Right lobe of liver (tissue), 6 donors: ENCODE data around the gene ITPR2. TPM values are rescaled to one million over a fixed set of nuclear protein-coding genes. Genes with fewer than 3 reads are reported as not detected.

ENCODE experiments used
- ATAC-seq, 4 donors: fragments of 200-7000 bp; cut with Tn5 transposase; one replicate each; pipeline ENCODE4 v1.9.1; 2020; ENCODE audit warnings: mild to moderate bottlenecking in 4 of 4, moderate library complexity in 4 of 4
- DNase-seq, 3 donors: peaks; one replicate each; pipeline ENCODE4 v3.0.0-alpha.2; 2020
- H3K27ac ChIP-seq, 3 donors: fragments of 200-600 bp; one replicate each; pipeline ENCODE4 v1.8.0; 2022
- H3K27me3 ChIP-seq, 2 donors: fragments of 200-600 bp; one replicate each; pipeline ENCODE4 v1.8.0; 2022
- H3K36me3 ChIP-seq, 4 donors: fragments of 200-600 bp; sonication (generic) in 1 of 4; one replicate each; pipeline versions ENCODE4 v1.5.1 to v1.8.0; 2017 to 2022; ENCODE audit warnings: control low read depth in 1 of 4
- H3K4me1 ChIP-seq, 4 donors: fragments of 200-600 bp; sonication (generic) in 1 of 4; one replicate each; pipeline versions ENCODE4 v1.5.1 to v1.8.0; 2017 to 2022; ENCODE audit warnings: control low read depth in 1 of 4
- H3K4me3 ChIP-seq, 3 donors: fragments of 200-600 bp; one replicate each; pipeline ENCODE4 v1.8.0; 2022
- H3K9me3 ChIP-seq, 4 donors: fragments of 200-600 bp; sonication (generic) in 1 of 4; one replicate each; pipeline versions ENCODE4 v1.5.1 to v1.8.0; 2017 to 2022; ENCODE audit warnings: control low read depth in 1 of 4
- POLR2A ChIP-seq: fragments of 450-650 bp; IDR thresholded peaks from one replicate; pipeline ENCODE4 v1.6.1; 2017; ENCODE audit warnings: antibody characterized with exemption, mild to moderate bottlenecking
- WGBS: methylation state at CpG from one replicate; pipeline ENCODE4 v1.1.6; 2018; ENCODE audit warnings: low coverage, low lambda C conversion rate; ENCODE audit not compliant: insufficient coverage; ENCODE audit errors: missing lambda C conversion rate; 5-methylcytosine and 5-hydroxymethylcytosine counted together
- intact Hi-C, 2 donors: fragments of 100-400 bp; cut with DNase I; formaldehyde crosslinking; loops; one replicate each; pipeline versions ENCODE4 v1.11.2 to v1.14.1; 2022
- total RNA-seq, 6 experiments: library from RNA; depleted of rRNA in 2 of 6; stranded (reverse); fragments of >200 nt in 2 of 6; fragmentation: NEBNext Ultra II Directional in 3 of 6; extraction: Animal tissue kit (Norgen Biotek cat#: 25700) in 3 of 6; gene quantifications; one replicate each; pipeline versions ENCODE4 v1.1.0 to v1.2.4, GENCODE V29; 2016 to 2023
- TF ChIP-seq, protein P1 (sequence below), 4 donors: fragments of 200-600 bp in 3 of 4; fragments of 450-650 bp in 1 of 4; IDR thresholded peaks; one replicate each; pipeline versions ENCODE4 v1.5.1 to v1.8.0; 2016 to 2022; ENCODE audit warnings: antibody characterized with exemption in 4 of 4, mild to moderate bottlenecking in 2 of 4
- donor health status: DM: no; HTN: yes; CAD: no.
- donor health status: DM: no; HTN: no; CAD: no.
- donor health status: DM: no; HTN: no; CAD: no.
- donor health status: DM: no; HTN: yes; CAD: no.
- donor health status: DM: no; HTN: yes; CAD: no.

ITPR2 gene
- total RNA-seq, 6 experiments from 2014 or later, result 39.3 to 114 (median 57.2) TPM

DNA sequence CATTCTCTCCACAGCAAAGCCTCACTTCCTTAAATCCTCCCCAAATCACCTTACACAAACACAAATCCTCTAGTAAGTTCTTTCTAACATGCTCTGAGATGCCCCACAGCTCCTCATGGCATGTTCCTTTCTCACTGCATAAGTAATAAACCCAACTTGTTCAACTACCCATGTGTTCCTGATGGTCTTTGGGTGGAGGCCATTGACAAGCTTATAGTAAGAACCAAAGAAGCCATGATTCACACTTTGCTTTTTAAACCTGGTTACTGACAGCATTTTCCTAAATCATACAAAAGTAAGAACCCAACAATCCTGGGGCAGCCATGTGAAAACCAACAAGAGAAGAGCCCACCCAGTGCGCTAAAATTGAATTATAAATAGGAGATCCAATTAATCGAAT is 138.6 kb downstream of the ITPR2 start:
- WGBS, result 96% methylated on average over 2 of the region's 2 CpGs
- TF ChIP-seq, protein P1, sequence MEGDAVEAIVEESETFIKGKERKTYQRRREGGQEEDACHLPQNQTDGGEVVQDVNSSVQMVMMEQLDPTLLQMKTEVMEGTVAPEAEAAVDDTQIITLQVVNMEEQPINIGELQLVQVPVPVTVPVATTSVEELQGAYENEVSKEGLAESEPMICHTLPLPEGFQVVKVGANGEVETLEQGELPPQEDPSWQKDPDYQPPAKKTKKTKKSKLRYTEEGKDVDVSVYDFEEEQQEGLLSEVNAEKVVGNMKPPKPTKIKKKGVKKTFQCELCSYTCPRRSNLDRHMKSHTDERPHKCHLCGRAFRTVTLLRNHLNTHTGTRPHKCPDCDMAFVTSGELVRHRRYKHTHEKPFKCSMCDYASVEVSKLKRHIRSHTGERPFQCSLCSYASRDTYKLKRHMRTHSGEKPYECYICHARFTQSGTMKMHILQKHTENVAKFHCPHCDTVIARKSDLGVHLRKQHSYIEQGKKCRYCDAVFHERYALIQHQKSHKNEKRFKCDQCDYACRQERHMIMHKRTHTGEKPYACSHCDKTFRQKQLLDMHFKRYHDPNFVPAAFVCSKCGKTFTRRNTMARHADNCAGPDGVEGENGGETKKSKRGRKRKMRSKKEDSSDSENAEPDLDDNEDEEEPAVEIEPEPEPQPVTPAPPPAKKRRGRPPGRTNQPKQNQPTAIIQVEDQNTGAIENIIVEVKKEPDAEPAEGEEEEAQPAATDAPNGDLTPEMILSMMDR (IDR thresholded peaks at IDR 0.05), result no peak
- TF ChIP-seq POLR2A, result no peak
- ATAC-seq, result no peak
- intact Hi-C loops, result no loop called here
- H3K27me3 ChIP-seq, result no peaks in the 10 kb centered on the region
- H3K4me3 ChIP-seq, result no peak overlapping the region
- no peaks in the 10 kb centered on the region for H3K4me1 ChIP-seq
- no peaks in the 10 kb centered on the region for H3K9me3 ChIP-seq
- peaks cover 0 to 45% (median 6%) of the 10 kb centered on the region in 4 donors for H3K36me3 ChIP-seq
- DNase-seq, result no peak
- H3K27ac ChIP-seq, result no peak overlapping the region

DNA sequence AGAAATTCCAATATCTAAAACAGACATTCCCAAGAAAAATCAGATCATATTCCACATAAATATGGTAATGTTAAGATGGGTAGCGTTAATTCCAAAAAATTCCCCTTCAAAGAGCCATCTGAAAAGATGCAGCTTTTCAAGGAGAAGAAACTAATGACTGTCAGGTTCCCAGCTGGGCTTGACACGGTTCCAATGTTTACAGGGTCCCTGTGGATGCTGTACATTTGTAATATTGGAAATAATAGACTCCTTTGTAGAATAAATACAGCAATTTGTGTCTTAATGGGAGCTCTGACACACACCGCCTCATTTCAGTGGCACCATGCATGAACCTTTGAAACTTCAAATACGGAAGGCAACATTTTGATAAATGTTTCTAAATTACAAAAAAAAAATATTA is 140.6 kb downstream of the ITPR2 start:
- ATAC-seq, result no peak
- Histone ChIP-seq H3K4me3 (no peak overlapping the region), H3K4me1 (no peaks in the 10 kb centered on the region), H3K27ac (no peak overlapping the region), H3K36me3 (peaks cover 0 to 45% (median 6%) of the 10 kb centered on the region in 4 donors), H3K27me3 (no peaks in the 10 kb centered on the region), H3K9me3 (no peaks in the 10 kb centered on the region)
- TF ChIP-seq, protein P1 (IDR thresholded peaks at IDR 0.05), result no peak
- TF ChIP-seq POLR2A, result no peak
- intact Hi-C loops, result no loop called here
- DNase-seq, result no peak
- WGBS, result 97% methylated on average over 4 of the region's 4 CpGs

DNA sequence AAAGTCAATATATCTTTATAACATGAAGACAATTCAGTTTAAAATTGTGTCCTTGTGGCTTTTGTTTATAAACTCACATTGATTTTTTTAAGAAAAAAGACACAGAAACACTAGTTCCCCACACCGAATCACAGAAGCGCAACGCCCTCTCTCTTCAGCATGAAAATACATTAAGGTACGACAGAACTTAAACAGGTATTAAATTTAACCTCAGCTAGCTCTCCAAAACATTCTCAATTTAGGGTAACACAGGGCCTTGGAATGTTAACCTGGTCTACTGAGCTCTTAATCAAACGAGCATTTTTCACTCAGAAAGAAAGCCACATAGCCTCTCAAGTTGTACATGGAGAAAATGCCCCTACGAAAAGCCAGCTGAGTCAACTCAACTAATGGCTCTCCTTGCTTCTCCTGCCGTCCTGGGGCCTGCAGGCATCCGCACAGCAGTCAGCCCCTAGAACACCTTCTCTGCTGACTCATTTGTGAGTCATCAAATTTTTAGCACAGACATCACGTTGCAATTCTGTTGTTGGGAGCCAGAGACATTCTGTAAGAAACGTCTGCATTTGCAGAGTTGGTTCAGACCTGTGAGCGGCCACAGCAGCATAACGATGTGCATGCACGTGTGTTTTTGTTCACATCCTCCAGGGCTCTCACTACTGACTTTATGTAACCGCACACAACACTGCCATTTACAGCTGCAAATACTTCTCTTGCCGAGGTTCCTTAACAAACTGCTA is 141.6 kb downstream of the ITPR2 start:
- Histone ChIP-seq H3K4me1 (peaks cover 0 to 3% (median 0%) of the 10 kb centered on the region in 4 donors), H3K27ac (no peak overlapping the region), H3K9me3 (no peaks in the 10 kb centered on the region), H3K36me3 (peaks cover 0 to 41% (median 6%) of the 10 kb centered on the region in 4 donors), H3K27me3 (no peaks in the 10 kb centered on the region), H3K4me3 (no peak overlapping the region)
- 90% methylated on average over 13 of the region's 15 CpGs for WGBS
- intact Hi-C loops, result no loop called here
- TF ChIP-seq POLR2A, result no peak
- TF ChIP-seq, protein P1 (IDR thresholded peaks at IDR 0.05), result no peak
- DNase-seq (no peak), ATAC-seq (peak in 1 of 4 donors; percentile 18)

DNA sequence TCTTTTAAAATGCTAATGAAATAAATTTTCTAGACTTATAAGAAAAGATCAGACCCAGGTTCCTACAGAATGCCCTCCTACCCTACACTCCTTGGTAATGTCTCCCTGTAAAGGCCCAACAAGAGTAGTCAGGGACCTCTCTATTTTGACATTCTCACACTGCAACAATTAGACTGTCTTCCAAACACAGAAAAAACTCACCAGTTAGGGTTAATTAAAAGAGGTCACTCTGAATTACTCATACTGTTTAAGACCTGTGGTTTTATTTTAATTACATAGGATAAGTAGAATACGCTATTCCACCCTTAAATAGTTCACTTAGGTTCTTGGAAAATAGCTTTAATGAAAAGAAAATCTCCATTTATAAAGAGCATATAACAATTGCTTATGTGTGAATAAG is 142.4 kb downstream of the ITPR2 start:
- intact Hi-C loops, result no loop called here
- Histone ChIP-seq H3K4me1 (peaks cover 0 to 3% (median 0%) of the 10 kb centered on the region in 4 donors), H3K27ac (no peak overlapping the region), H3K4me3 (no peak overlapping the region), H3K27me3 (no peaks in the 10 kb centered on the region), H3K9me3 (no peaks in the 10 kb centered on the region), H3K36me3 (peaks cover 0 to 42% (median 6%) of the 10 kb centered on the region in 4 donors)
- DNase-seq, result no peak
- TF ChIP-seq, protein P1 (IDR thresholded peaks at IDR 0.05), result no peak
- no peak for TF ChIP-seq POLR2A
- no peak for ATAC-seq
- 100% methylated on average over 1 of the region's 1 CpG for WGBS
